Breast epithelium (tissue), 3 donors: ENCODE measurements around the gene EVL.

Source experiments
- POLR2A ChIP-seq: fragments of 450-650 bp; IDR thresholded peaks from one replicate; pipeline ENCODE4 v1.6.1; 2016; ENCODE audit warnings: antibody characterized with exemption, mild to moderate bottlenecking, moderate library complexity
- POLR2AphosphoS5 ChIP-seq, 3 donors: sonication (generic); formaldehyde crosslinking; IDR thresholded peaks; one replicate each; pipeline ENCODE4 v1.6.1; 2017; ENCODE audit warnings: antibody characterized with exemption in 3 of 3
- TF ChIP-seq, protein P1 (sequence below), 3 donors: fragments of 450-650 bp; IDR thresholded peaks; one replicate each; pipeline ENCODE4 v1.5.1; 2016 to 2017; ENCODE audit warnings: antibody characterized with exemption in 3 of 3, mild to moderate bottlenecking in 3 of 3, moderate library complexity in 3 of 3

- TF ChIP-seq POLR2A (no peak), POLR2AphosphoS5 (IDR thresholded peaks at IDR 0.05) (no peak)
- TF ChIP-seq, protein P1, sequence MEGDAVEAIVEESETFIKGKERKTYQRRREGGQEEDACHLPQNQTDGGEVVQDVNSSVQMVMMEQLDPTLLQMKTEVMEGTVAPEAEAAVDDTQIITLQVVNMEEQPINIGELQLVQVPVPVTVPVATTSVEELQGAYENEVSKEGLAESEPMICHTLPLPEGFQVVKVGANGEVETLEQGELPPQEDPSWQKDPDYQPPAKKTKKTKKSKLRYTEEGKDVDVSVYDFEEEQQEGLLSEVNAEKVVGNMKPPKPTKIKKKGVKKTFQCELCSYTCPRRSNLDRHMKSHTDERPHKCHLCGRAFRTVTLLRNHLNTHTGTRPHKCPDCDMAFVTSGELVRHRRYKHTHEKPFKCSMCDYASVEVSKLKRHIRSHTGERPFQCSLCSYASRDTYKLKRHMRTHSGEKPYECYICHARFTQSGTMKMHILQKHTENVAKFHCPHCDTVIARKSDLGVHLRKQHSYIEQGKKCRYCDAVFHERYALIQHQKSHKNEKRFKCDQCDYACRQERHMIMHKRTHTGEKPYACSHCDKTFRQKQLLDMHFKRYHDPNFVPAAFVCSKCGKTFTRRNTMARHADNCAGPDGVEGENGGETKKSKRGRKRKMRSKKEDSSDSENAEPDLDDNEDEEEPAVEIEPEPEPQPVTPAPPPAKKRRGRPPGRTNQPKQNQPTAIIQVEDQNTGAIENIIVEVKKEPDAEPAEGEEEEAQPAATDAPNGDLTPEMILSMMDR (IDR thresholded peaks at IDR 0.05), result no peak
Observed at GRCh38 chr14:100042286-100042685, 22.9 kb upstream of the EVL start.
